ENCODE data around the gene LCE6A. TPM values are rescaled to one million over a fixed set of nuclear protein-coding genes. Genes with fewer than 3 reads are reported as not detected.
A peak's percentile ranks its signal among the peaks of the same experiment; 100 is the strongest.

The LCE6A gene
- polyA plus RNA-seq, 1 of the 3 experiments (the other 2 are of a cell fraction) = not detected

DNA sequence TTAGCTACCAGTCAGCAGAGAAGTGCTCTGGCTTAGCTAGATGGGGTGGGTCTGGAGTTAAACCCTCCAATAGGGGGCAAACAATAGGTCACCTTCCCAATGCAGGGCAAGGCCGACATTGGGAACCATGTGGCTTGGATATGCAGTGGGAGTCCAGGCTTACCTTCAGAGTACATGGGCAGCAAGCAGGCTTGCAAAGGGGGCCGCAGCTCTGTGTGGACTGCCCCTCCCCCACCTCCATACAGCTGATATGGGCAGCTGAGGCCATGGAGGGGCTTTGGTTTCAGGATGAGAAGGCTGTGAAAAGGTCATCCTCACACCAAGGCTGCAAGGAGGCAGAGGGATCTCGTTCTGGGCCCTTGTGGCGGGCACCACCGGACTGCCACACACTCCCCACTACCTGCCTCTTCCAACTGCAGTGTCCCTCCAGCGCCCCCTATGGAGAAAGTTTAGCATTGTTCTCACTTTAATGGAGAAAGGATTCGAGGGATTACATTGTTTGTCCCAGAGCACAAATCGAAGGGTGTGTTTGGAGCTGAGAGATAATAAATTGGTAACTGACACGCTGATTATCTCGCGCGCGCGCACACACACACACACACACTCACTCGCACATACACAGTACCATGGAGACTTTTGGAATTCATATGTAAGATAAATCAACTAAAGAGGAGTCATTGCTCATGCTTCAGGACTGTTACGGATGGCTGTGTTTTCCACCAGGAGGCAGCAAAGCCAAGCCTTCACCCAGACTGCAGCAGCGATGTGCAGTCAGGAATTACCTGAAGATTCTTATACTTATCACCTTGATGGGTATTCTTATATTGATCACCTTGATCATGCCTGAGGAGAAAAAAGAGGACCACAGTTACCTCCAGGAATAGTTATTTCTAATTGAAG, 28.4 kb downstream of the LCE6A start:
- CTCF ChIA-PET = interaction anchor here (0.8 to 2.4 kb wide), 10 partner anchors 10 to 353 kb away, joined by 3 to 21 read pairs (median 5); partner anchors contain the start of gene LCE7A
- WGBS (ENCODE audit: low lambda C conversion rate) = 21% methylated on average over 17 of the region's 17 CpGs
- DNase-seq = no peak

DNA sequence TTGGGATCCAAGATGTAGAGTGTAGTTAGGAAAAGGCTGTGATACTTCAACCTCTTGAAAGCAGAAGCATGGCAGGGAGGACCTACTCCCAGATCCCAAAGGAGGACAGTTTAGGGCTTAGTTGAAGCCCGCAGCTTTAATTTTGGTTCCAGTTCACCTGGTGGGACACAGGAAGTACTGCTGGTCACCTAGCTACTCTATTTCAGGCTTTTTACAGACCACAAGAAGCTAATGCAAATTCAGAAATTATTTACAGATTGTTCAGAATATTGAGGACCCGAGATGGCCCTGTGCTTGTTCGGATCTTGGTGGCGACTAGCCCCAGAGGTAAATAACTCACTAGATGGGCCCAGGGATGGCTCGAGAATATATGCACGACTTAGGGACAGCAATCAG, 29.1 kb downstream of the LCE6A start:
- Histone ChIP-seq H3K4me2 (0 out of 2 replicates have a peak overlapping the region, but pooled peaks have one; percentile 25), H3K4me3 (ENCODE audit: low read depth in 2 of 2, low read length in 1 of 2) (no peak overlapping the region), H3K36me3 (replicated peaks in 1 of 2; ENCODE audit: control insufficient read depth in 1 of 2, insufficient read depth in 2 of 2, low read length in 1 of 2) (no peaks in the 10 kb centered on the region), H3F3A (replicated peaks; ENCODE audit: insufficient read depth) (peaks cover 14% of the 10 kb centered on the region), H3K9me2 (no peaks in the 10 kb centered on the region), H3K9me3 (no peaks in the 10 kb centered on the region), H4K20me1 (ENCODE audit: insufficient read depth) (no peaks in the 10 kb centered on the region), H3K79me2 (ENCODE audit: insufficient read depth) (no peaks in the 10 kb centered on the region), H3K27ac (ENCODE audit: low read depth in 2 of 2, low read length in 1 of 2) (no peak overlapping the region), H3K4me1 (ENCODE audit: control insufficient read depth in 1 of 2, insufficient read depth in 2 of 2, low read depth in 1 of 2, low read length in 1 of 2) (peaks cover 0 to 3% of the 10 kb centered on the region in 2 experiments; a peak in 1 of 4 replicates), H3K27me3 (ENCODE audit: insufficient read depth) (no peaks in the 10 kb centered on the region; the same call in 1 of the 2 replicates), H2AFZ (ENCODE audit: low read depth) (peak overlapping the region; percentile 43), H3K9ac (no peak overlapping the region)
- DNase-seq = no peak
- ChIA-PET CTCF (interaction anchor here (0.8 to 2.4 kb wide), 4 partner anchors 11 to 321 kb away, joined by 3 to 12 read pairs (median 8); partner anchors contain the start of gene LCE7A), POLR2A (no interaction called here)
- 16% methylated on average over 6 of the region's 6 CpGs for WGBS (ENCODE audit: low lambda C conversion rate)
- no peak for TF ChIP-seq ELF1 (IDR thresholded peaks at IDR 0.05)
- TF ChIP-seq SIN3A (IDR thresholded peaks at IDR 0.05; ENCODE audit: borderline replicate concordance, low read depth, low read length) = no peak
- no peak for TF ChIP-seq NFIC (IDR thresholded peaks at IDR 0.05; ENCODE audit: borderline replicate concordance)
- TF ChIP-seq, protein P1, sequence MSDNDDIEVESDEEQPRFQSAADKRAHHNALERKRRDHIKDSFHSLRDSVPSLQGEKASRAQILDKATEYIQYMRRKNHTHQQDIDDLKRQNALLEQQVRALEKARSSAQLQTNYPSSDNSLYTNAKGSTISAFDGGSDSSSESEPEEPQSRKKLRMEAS (IDR thresholded peaks at IDR 0.05; ENCODE audit: low read depth) = no peak
- TF ChIP-seq FOSL2 (IDR thresholded peaks at IDR 0.05; ENCODE audit: borderline replicate concordance, low read depth) = no peak
- TF ChIP-seq, protein P2, sequence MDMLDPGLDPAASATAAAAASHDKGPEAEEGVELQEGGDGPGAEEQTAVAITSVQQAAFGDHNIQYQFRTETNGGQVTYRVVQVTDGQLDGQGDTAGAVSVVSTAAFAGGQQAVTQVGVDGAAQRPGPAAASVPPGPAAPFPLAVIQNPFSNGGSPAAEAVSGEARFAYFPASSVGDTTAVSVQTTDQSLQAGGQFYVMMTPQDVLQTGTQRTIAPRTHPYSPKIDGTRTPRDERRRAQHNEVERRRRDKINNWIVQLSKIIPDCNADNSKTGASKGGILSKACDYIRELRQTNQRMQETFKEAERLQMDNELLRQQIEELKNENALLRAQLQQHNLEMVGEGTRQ (IDR thresholded peaks at IDR 0.05; ENCODE audit: borderline replicate concordance, low read depth, low read length) = no peak
- TF ChIP-seq, protein P3, sequence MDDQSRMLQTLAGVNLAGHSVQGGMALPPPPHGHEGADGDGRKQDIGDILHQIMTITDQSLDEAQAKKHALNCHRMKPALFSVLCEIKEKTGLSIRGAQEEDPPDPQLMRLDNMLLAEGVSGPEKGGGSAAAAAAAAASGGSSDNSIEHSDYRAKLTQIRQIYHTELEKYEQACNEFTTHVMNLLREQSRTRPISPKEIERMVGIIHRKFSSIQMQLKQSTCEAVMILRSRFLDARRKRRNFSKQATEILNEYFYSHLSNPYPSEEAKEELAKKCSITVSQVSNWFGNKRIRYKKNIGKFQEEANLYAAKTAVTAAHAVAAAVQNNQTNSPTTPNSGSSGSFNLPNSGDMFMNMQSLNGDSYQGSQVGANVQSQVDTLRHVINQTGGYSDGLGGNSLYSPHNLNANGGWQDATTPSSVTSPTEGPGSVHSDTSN (IDR thresholded peaks at IDR 0.05) = no peak
- no peak for TF ChIP-seq NRF1 (IDR thresholded peaks at IDR 0.05; ENCODE audit: low read depth, low read length)
- TF ChIP-seq FOXJ3 (CRISPR knock-in tag; IDR thresholded peaks at IDR 0.05) = no peak
- TF ChIP-seq SMC3 (IDR thresholded peaks at IDR 0.05; ENCODE audit: low read depth, low read length) = no peak
- TF ChIP-seq JUND (IDR thresholded peaks at IDR 0.05) = no peak

More for the DNA sequence above, 28.4 kb downstream of the LCE6A start:
- TF ChIP-seq SMC3 (IDR thresholded peaks at IDR 0.05; ENCODE audit: low read depth, low read length) = peak; percentile 71
- no peak for TF ChIP-seq GATA2 (CRISPR knock-in tag; IDR thresholded peaks at IDR 0.05)
- TF ChIP-seq, protein P4, sequence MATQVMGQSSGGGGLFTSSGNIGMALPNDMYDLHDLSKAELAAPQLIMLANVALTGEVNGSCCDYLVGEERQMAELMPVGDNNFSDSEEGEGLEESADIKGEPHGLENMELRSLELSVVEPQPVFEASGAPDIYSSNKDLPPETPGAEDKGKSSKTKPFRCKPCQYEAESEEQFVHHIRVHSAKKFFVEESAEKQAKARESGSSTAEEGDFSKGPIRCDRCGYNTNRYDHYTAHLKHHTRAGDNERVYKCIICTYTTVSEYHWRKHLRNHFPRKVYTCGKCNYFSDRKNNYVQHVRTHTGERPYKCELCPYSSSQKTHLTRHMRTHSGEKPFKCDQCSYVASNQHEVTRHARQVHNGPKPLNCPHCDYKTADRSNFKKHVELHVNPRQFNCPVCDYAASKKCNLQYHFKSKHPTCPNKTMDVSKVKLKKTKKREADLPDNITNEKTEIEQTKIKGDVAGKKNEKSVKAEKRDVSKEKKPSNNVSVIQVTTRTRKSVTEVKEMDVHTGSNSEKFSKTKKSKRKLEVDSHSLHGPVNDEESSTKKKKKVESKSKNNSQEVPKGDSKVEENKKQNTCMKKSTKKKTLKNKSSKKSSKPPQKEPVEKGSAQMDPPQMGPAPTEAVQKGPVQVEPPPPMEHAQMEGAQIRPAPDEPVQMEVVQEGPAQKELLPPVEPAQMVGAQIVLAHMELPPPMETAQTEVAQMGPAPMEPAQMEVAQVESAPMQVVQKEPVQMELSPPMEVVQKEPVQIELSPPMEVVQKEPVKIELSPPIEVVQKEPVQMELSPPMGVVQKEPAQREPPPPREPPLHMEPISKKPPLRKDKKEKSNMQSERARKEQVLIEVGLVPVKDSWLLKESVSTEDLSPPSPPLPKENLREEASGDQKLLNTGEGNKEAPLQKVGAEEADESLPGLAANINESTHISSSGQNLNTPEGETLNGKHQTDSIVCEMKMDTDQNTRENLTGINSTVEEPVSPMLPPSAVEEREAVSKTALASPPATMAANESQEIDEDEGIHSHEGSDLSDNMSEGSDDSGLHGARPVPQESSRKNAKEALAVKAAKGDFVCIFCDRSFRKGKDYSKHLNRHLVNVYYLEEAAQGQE (IDR thresholded peaks at IDR 0.05; ENCODE audit: low read depth, low read length) = no peak
- TF ChIP-seq RAD21 (IDR thresholded peaks at IDR 0.05; ENCODE audit: low read length) = peak; percentile 61
- TF ChIP-seq, protein P5, sequence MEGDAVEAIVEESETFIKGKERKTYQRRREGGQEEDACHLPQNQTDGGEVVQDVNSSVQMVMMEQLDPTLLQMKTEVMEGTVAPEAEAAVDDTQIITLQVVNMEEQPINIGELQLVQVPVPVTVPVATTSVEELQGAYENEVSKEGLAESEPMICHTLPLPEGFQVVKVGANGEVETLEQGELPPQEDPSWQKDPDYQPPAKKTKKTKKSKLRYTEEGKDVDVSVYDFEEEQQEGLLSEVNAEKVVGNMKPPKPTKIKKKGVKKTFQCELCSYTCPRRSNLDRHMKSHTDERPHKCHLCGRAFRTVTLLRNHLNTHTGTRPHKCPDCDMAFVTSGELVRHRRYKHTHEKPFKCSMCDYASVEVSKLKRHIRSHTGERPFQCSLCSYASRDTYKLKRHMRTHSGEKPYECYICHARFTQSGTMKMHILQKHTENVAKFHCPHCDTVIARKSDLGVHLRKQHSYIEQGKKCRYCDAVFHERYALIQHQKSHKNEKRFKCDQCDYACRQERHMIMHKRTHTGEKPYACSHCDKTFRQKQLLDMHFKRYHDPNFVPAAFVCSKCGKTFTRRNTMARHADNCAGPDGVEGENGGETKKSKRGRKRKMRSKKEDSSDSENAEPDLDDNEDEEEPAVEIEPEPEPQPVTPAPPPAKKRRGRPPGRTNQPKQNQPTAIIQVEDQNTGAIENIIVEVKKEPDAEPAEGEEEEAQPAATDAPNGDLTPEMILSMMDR (IDR thresholded peaks at IDR 0.05) = peak; percentile 86
- Histone ChIP-seq H3K9ac (no peak overlapping the region), H3K36me3 (replicated peaks in 1 of 2; ENCODE audit: control insufficient read depth in 1 of 2, insufficient read depth in 2 of 2, low read length in 1 of 2) (no peaks in the 10 kb centered on the region), H3K4me2 (0 out of 2 replicates have a peak overlapping the region, but pooled peaks have one; percentile 25), H3K79me2 (ENCODE audit: insufficient read depth) (no peaks in the 10 kb centered on the region), H2AFZ (ENCODE audit: low read depth) (no peak overlapping the region), H3K27me3 (ENCODE audit: insufficient read depth) (no peaks in the 10 kb centered on the region; the same call in 1 of the 2 replicates), H3K4me1 (ENCODE audit: control insufficient read depth in 1 of 2, insufficient read depth in 2 of 2, low read depth in 1 of 2, low read length in 1 of 2) (peaks cover 0 to 3% of the 10 kb centered on the region in 2 experiments; a peak in 1 of 4 replicates), H3K9me3 (no peaks in the 10 kb centered on the region), H3K9me2 (no peaks in the 10 kb centered on the region), H3K27ac (ENCODE audit: low read depth in 2 of 2, low read length in 1 of 2) (no peak overlapping the region), H4K20me1 (ENCODE audit: insufficient read depth) (no peaks in the 10 kb centered on the region), H3F3A (replicated peaks; ENCODE audit: insufficient read depth) (peaks cover 14% of the 10 kb centered on the region), H3K4me3 (ENCODE audit: low read depth in 2 of 2, low read length in 1 of 2) (peak overlapping the region in 1 of 2 experiments; percentile 46; a peak in 1 of 4 replicates)
- POLR2A ChIA-PET = no interaction called here
